K562 (cell line): ENCODE data around the gene SEZ6. TPM values are rescaled to one million over a fixed set of nuclear protein-coding genes. Genes with fewer than 3 reads are reported as not detected.
A peak's percentile ranks its signal among the peaks of the same experiment; 100 is the strongest.

Source experiments
- DMBX1 ChIP-seq: fragments of 250-450 bp; sonication (Bioruptor Pico); IDR thresholded peaks from 2 replicates; pipeline ENCODE4 v1.8.0; 2022; ENCODE audit warnings: inconsistent platforms, mild to moderate bottlenecking, moderate library complexity, borderline replicate concordance
- KAT7 ChIP-seq: sonication (generic); formaldehyde crosslinking; IDR thresholded peaks from 2 replicates; pipeline ENCODE4 v1.8.0; 2022; ENCODE audit warnings: missing genetic modification reagents, mild to moderate bottlenecking, borderline replicate concordance
- KLF10 ChIP-seq: fragments of 250-450 bp; sonication (Bioruptor Pico); IDR thresholded peaks from 2 replicates; pipeline ENCODE4 v1.6.1; 2021; ENCODE audit warnings: matching md5 sums
- MTA2 ChIP-seq: fragments of 450-650 bp; IDR thresholded peaks from 2 replicates; pipeline ENCODE4 v1.6.1; 2016; ENCODE audit warnings: low read depth
- RFX1 ChIP-seq: fragments of 450-650 bp; IDR thresholded peaks from 2 replicates; pipeline ENCODE4 v1.6.1; 2016; ENCODE audit warnings: mild to moderate bottlenecking, moderate library complexity
- ZFP30 ChIP-seq: fragments of 250-450 bp; sonication (Bioruptor Pico); IDR thresholded peaks from 2 replicates; pipeline ENCODE4 v1.8.0; 2022; ENCODE audit warnings: moderate library complexity, mild to moderate bottlenecking, inconsistent platforms, borderline replicate concordance
- ZNF121 ChIP-seq: sonication (generic); formaldehyde crosslinking; conservative IDR thresholded peaks from 2 replicates; pipeline ENCODE4 v1.8.0; 2022; ENCODE audit warnings: missing genetic modification reagents
- polyA plus RNA-seq, 8 experiments: library from polyadenylated mRNA; depleted of rRNA in 4 of 8; stranded (reverse) in 5 of 8; unstranded in 3 of 8; fragments of >200 nt; fragmentation: Nextera tagmentation in 2 of 8; fragmentation: Illumina TruSeq in 1 of 8; extraction: Ambion mirVana in 2 of 8; extraction: Trizol in 1 of 8; gene quantifications; 2 replicates each; pipeline versions ENCODE4 v1.2.1 to v1.2.3, GENCODE V29; 2011 to 2014; ENCODE audit warnings: inconsistent platforms in 1 of 8, missing spikeins in 1 of 8
- total RNA-seq, 7 experiments: library from RNA; depleted of rRNA in 6 of 7; stranded (reverse); fragments of >200 nt in 6 of 7; fragmentation: Illumina TruSeq in 2 of 7; extraction: Trizol in 2 of 7; gene quantifications; 2 replicates each; pipeline versions ENCODE4 v1.2.1 to v1.2.3, GENCODE V29; 2011 to 2021; ENCODE audit warnings: low replicate concordance in 1 of 7
- TF ChIP-seq, protein P1 (sequence below): fragments of 250-450 bp; sonication (Bioruptor Pico); IDR thresholded peaks from 2 replicates; pipeline ENCODE4 v1.9.0; 2021; ENCODE audit warnings: mild to moderate bottlenecking, inconsistent platforms
- TF ChIP-seq, protein P2 (sequence below): fragments of 250-450 bp; sonication (Bioruptor Pico); IDR thresholded peaks from 2 replicates; pipeline ENCODE4 v1.8.0; 2022; ENCODE audit warnings: inconsistent platforms
- TF ChIP-seq, protein P3 (sequence below): fragments of 450-650 bp; IDR thresholded peaks from 2 replicates; pipeline ENCODE4 v1.6.1; 2017; ENCODE audit warnings: antibody characterized with exemption
- TF ChIP-seq, protein P4 (sequence below): fragments of 250-450 bp; sonication (Bioruptor Pico); IDR thresholded peaks from 2 replicates; pipeline ENCODE4 v1.5.1; 2021; ENCODE audit warnings: mild to moderate bottlenecking
- TF ChIP-seq, protein P5 (sequence below): fragments of 450-650 bp; IDR thresholded peaks from 2 replicates; pipeline ENCODE4 v1.6.1; 2018; ENCODE audit warnings: mild to moderate bottlenecking, low read depth; ENCODE audit not compliant: partially characterized antibody
- TF ChIP-seq, protein P6 (sequence below): fragments of 250-450 bp; sonication (Bioruptor Pico); IDR thresholded peaks from 2 replicates; pipeline ENCODE4 v1.5.0; 2020; ENCODE audit warnings: mild to moderate bottlenecking, borderline replicate concordance

The SEZ6 gene
- total and polyA plus RNA-seq, 9 of the 15 experiments (the other 6 are each of a cell fraction or from before 2014, with no cell fraction given) = not detected

DNA sequence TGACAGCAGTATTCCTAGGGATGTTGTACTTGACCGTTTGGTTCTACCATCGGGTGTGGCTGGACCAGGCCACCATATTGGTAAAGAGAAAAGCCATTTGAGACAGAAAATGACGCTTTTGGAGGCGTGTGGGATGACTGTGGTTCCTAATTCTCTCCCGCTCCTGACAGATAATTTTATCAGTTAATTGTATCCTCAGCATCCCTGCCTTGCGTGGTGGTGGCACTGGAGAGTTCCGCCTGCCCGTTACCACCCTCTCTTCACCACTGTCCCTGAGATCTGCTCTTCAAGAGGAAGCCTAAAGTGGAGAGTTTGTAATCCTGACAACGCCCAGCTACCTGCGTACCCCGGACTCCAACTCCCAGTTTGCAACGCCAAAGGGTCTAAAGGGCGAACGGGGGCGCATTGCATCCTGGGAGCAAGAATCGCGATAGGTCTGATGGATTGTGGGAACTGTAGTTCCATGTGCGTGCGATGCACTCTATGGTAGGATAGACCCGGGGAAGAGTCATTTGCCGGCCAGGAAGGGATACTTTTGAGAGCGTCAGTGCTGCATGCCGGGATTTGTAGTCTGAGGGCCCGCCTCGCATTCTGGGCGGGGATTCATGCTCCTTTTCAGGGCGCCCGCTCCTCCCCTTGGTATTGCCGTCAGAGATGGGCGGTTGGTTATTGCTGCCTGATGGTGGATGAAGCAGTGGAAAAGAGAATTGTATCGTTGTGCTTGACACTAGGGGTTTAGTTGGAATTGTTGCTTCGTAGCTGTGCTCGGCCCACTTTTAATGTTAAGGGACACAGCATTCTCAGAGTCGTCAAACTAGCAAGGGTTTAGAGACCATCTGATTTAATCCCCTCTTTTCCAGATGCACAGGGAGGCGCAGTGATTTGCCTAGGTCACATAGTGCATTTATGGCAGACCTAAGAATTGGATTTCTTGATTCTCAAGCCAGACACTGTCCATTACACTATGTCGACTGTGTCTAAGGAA is 53.5 kb downstream of the SEZ6 start (continued):
- TF ChIP-seq, protein P1, sequence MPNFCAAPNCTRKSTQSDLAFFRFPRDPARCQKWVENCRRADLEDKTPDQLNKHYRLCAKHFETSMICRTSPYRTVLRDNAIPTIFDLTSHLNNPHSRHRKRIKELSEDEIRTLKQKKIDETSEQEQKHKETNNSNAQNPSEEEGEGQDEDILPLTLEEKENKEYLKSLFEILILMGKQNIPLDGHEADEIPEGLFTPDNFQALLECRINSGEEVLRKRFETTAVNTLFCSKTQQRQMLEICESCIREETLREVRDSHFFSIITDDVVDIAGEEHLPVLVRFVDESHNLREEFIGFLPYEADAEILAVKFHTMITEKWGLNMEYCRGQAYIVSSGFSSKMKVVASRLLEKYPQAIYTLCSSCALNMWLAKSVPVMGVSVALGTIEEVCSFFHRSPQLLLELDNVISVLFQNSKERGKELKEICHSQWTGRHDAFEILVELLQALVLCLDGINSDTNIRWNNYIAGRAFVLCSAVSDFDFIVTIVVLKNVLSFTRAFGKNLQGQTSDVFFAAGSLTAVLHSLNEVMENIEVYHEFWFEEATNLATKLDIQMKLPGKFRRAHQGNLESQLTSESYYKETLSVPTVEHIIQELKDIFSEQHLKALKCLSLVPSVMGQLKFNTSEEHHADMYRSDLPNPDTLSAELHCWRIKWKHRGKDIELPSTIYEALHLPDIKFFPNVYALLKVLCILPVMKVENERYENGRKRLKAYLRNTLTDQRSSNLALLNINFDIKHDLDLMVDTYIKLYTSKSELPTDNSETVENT = no peak
- TF ChIP-seq KLF10 (CRISPR knock-in tag) (no peak), ZFP30 (no peak), DMBX1 (CRISPR knock-in tag) (peak; percentile 85; the same call in 1 of the 2 replicates), ZNF121 (CRISPR knock-in tag) (no peak), KAT7 (CRISPR knock-in tag) (no peak), MTA2 (peak; percentile 78), RFX1 (no peak)
- TF ChIP-seq, protein P2, sequence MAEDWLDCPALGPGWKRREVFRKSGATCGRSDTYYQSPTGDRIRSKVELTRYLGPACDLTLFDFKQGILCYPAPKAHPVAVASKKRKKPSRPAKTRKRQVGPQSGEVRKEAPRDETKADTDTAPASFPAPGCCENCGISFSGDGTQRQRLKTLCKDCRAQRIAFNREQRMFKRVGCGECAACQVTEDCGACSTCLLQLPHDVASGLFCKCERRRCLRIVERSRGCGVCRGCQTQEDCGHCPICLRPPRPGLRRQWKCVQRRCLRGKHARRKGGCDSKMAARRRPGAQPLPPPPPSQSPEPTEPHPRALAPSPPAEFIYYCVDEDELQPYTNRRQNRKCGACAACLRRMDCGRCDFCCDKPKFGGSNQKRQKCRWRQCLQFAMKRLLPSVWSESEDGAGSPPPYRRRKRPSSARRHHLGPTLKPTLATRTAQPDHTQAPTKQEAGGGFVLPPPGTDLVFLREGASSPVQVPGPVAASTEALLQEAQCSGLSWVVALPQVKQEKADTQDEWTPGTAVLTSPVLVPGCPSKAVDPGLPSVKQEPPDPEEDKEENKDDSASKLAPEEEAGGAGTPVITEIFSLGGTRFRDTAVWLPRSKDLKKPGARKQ (CRISPR knock-in tag) = no peak
- TF ChIP-seq, protein P3, sequence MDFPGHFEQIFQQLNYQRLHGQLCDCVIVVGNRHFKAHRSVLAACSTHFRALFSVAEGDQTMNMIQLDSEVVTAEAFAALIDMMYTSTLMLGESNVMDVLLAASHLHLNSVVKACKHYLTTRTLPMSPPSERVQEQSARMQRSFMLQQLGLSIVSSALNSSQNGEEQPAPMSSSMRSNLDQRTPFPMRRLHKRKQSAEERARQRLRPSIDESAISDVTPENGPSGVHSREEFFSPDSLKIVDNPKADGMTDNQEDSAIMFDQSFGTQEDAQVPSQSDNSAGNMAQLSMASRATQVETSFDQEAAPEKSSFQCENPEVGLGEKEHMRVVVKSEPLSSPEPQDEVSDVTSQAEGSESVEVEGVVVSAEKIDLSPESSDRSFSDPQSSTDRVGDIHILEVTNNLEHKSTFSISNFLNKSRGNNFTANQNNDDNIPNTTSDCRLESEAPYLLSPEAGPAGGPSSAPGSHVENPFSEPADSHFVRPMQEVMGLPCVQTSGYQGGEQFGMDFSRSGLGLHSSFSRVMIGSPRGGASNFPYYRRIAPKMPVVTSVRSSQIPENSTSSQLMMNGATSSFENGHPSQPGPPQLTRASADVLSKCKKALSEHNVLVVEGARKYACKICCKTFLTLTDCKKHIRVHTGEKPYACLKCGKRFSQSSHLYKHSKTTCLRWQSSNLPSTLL = no peak
- TF ChIP-seq, protein P4, sequence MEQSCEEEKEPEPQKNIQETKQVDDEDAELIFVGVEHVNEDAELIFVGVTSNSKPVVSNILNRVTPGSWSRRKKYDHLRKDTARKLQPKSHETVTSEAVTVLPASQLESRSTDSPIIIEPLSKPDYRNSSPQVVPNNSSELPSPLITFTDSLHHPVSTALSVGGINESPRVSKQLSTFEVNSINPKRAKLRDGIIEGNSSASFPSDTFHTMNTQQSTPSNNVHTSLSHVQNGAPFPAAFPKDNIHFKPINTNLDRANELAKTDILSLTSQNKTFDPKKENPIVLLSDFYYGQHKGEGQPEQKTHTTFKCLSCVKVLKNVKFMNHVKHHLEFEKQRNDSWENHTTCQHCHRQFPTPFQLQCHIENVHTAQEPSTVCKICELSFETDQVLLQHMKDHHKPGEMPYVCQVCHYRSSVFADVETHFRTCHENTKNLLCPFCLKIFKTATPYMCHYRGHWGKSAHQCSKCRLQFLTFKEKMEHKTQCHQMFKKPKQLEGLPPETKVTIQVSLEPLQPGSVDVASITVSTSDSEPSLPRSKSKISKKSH (CRISPR knock-in tag) = no peak
- TF ChIP-seq, protein P5, sequence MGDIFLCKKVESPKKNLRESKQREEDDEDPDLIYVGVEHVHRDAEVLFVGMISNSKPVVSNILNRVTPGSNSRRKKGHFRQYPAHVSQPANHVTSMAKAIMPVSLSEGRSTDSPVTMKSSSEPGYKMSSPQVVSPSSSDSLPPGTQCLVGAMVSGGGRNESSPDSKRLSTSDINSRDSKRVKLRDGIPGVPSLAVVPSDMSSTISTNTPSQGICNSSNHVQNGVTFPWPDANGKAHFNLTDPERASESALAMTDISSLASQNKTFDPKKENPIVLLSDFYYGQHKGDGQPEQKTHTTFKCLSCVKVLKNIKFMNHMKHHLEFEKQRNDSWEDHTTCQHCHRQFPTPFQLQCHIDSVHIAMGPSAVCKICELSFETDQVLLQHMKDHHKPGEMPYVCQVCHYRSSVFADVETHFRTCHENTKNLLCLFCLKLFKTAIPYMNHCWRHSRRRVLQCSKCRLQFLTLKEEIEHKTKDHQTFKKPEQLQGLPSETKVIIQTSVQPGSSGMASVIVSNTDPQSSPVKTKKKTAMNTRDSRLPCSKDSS = no peak
- TF ChIP-seq, protein P6, sequence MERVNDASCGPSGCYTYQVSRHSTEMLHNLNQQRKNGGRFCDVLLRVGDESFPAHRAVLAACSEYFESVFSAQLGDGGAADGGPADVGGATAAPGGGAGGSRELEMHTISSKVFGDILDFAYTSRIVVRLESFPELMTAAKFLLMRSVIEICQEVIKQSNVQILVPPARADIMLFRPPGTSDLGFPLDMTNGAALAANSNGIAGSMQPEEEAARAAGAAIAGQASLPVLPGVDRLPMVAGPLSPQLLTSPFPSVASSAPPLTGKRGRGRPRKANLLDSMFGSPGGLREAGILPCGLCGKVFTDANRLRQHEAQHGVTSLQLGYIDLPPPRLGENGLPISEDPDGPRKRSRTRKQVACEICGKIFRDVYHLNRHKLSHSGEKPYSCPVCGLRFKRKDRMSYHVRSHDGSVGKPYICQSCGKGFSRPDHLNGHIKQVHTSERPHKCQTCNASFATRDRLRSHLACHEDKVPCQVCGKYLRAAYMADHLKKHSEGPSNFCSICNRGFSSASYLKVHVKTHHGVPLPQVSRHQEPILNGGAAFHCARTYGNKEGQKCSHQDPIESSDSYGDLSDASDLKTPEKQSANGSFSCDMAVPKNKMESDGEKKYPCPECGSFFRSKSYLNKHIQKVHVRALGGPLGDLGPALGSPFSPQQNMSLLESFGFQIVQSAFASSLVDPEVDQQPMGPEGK (CRISPR knock-in tag) = no peak
